ENCODE data around the gene SLC6A20.

GRCh38 chr3:45781841-45782240 lies 14.5 kb downstream of the SLC6A20 start:
- TF ChIP-seq CTCF (IDR thresholded peaks at IDR 0.05; ENCODE audit: low read length) (no peak), EZH2 (IDR thresholded peaks at IDR 0.05; ENCODE audit: borderline replicate concordance, low read length) (no peak)
